CD14-positive monocyte (primary cell): ENCODE measurements around the gene OR7C1. TPM values are rescaled to one million over a fixed set of nuclear protein-coding genes. Genes with fewer than 3 reads are reported as not detected.

Experiments
- DNase-seq, 3 donors: peaks; one replicate each; pipeline ENCODE4 v3.0.0-alpha.2; 2011 to 2022
- H2AFZ ChIP-seq: 2 replicates; pipeline ENCODE4 v1.6.0; 2012; ENCODE audit warnings: mild to moderate bottlenecking, low read depth, low read length, inconsistent platforms; ENCODE audit not compliant: insufficient read depth, poor library complexity, severe bottlenecking
- H3K27ac ChIP-seq, 2 donors: 1 replicate in 1 of 2; 2 replicates in 1 of 2; pipeline ENCODE4 v1.5.1; 2012 to 2013; ENCODE audit warnings: low read length in 2 of 2, control low read depth in 1 of 2, inconsistent platforms in 1 of 2, low read depth in 1 of 2, mild to moderate bottlenecking in 1 of 2
- H3K27me3 ChIP-seq, 2 donors: one replicate each; pipeline versions ENCODE4 v1.6.0 to v1.6.1; 2011 to 2013; ENCODE audit warnings: low read length in 2 of 2; ENCODE audit not compliant: control insufficient read depth in 2 of 2, insufficient read depth in 2 of 2
- H3K36me3 ChIP-seq, 2 donors: replicated peaks in 1 of 2; 1 replicate in 1 of 2; 2 replicates in 1 of 2; pipeline versions ENCODE4 v1.5.1 to v1.6.1; 2012 to 2013; ENCODE audit warnings: low read length in 2 of 2, control low read depth in 1 of 2, inconsistent platforms in 1 of 2, mild to moderate bottlenecking in 1 of 2; ENCODE audit not compliant: insufficient read depth in 2 of 2, control insufficient read depth in 1 of 2
- H3K4me1 ChIP-seq, 2 donors: 1 replicate in 1 of 2; 2 replicates in 1 of 2; pipeline versions ENCODE4 v1.5.1 to v1.6.1; 2012 to 2013; ENCODE audit warnings: low read length in 2 of 2, control low read depth in 1 of 2, inconsistent platforms in 1 of 2, mild to moderate bottlenecking in 1 of 2, moderate library complexity in 1 of 2; ENCODE audit not compliant: insufficient read depth in 2 of 2, control insufficient read depth in 1 of 2
- H3K4me2 ChIP-seq: replicated peaks from 2 replicates; pipeline ENCODE3; 2012; ENCODE audit warnings: low read length, moderate library complexity, mild to moderate bottlenecking; ENCODE audit not compliant: poor library complexity, severe bottlenecking; ENCODE audit errors: extremely low read depth
- H3K4me3 ChIP-seq, 3 experiments: fragments of 200-600 bp in 1 of 3; sonication (generic) in 1 of 3; replicated peaks in 1 of 3; 1 replicate in 2 of 3; 2 replicates in 1 of 3; pipeline ENCODE4 v1.5.1; 2011 to 2013; ENCODE audit warnings: low read length in 3 of 3, mild to moderate bottlenecking in 3 of 3, control low read depth in 2 of 3, low read depth in 2 of 3, inconsistent platforms in 1 of 3, moderate library complexity in 1 of 3
- H3K79me2 ChIP-seq: 2 replicates; pipeline ENCODE4 v1.6.0; 2012; ENCODE audit warnings: mild to moderate bottlenecking, control low read depth, inconsistent platforms, low read length, moderate library complexity; ENCODE audit not compliant: insufficient read depth
- H3K9ac ChIP-seq: 2 replicates; pipeline ENCODE4 v1.6.0; 2017; ENCODE audit warnings: low read length, mild to moderate bottlenecking; ENCODE audit not compliant: insufficient read depth, poor library complexity, severe bottlenecking
- H3K9me3 ChIP-seq, 2 donors: replicated peaks in 1 of 2; 1 replicate in 1 of 2; 2 replicates in 1 of 2; pipeline versions ENCODE4 v1.5.1 to v1.6.1; 2012 to 2013; ENCODE audit warnings: low read length in 2 of 2, control low read depth in 1 of 2; ENCODE audit not compliant: control insufficient read depth in 1 of 2, insufficient read depth in 1 of 2
- H4K20me1 ChIP-seq: 2 replicates; pipeline ENCODE4 v1.6.0; 2012; ENCODE audit warnings: mild to moderate bottlenecking, low read length, control low read depth, moderate library complexity; ENCODE audit not compliant: insufficient read depth
- H3K27ac Mint-ChIP-seq, 7 donors: one replicate each; pipeline ENCODE4 v1.8.0; 2020; ENCODE audit warnings: mild to moderate bottlenecking in 7 of 7, mixed read lengths in 7 of 7, moderate library complexity in 6 of 7, inconsistent platforms in 2 of 7
- H3K27me3 Mint-ChIP-seq, 3 donors: one replicate each; pipeline ENCODE4 v1.8.0; 2021 to 2022; ENCODE audit warnings: low read depth in 3 of 3, mild to moderate bottlenecking in 3 of 3, mixed read lengths in 3 of 3, moderate library complexity in 3 of 3, inconsistent platforms in 1 of 3
- H3K36me3 Mint-ChIP-seq, 2 donors: one replicate each; pipeline ENCODE4 v1.8.0; 2020; ENCODE audit warnings: mixed read lengths in 2 of 2, inconsistent platforms in 1 of 2, mild to moderate bottlenecking in 1 of 2
- H3K4me1 Mint-ChIP-seq: one replicate; pipeline ENCODE4 v1.8.0; 2020; ENCODE audit warnings: mild to moderate bottlenecking, mixed read lengths
- H3K4me3 Mint-ChIP-seq, 2 donors: one replicate each; pipeline ENCODE4 v1.8.0; 2020; ENCODE audit warnings: mild to moderate bottlenecking in 2 of 2, mixed read lengths in 2 of 2, moderate library complexity in 1 of 2
- H3K9me3 Mint-ChIP-seq, 7 donors: one replicate each; pipeline ENCODE4 v1.8.0; 2020 to 2022; ENCODE audit warnings: mixed read lengths in 7 of 7, mild to moderate bottlenecking in 6 of 7, moderate library complexity in 6 of 7, inconsistent platforms in 2 of 7
- WGBS: methylation state at CpG from one replicate; pipeline ENCODE4 v1.1.5; 2013; ENCODE audit warnings: missing lambda C conversion rate; ENCODE audit not compliant: insufficient coverage; 5-methylcytosine and 5-hydroxymethylcytosine counted together
- intact Hi-C, 2 donors: fragments of 100-400 bp; cut with micrococcal nuclease; formaldehyde crosslinking; loops; one replicate each; pipeline versions ENCODE4 v1.15.0 to v1.15.1; 2023
- polyA plus RNA-seq, 3 donors: library from polyadenylated mRNA; depleted of rRNA in 1 of 3; unstranded in 2 of 3; stranded (reverse) in 1 of 3; fragments of 300-500 nt in 2 of 3; fragments of >200 nt in 1 of 3; fragmentation: Illumina TruSeq in 2 of 3; gene quantifications; 1 replicate in 2 of 3; 2 replicates in 1 of 3; pipeline ENCODE4 v1.2.3, GENCODE V29; 2012 to 2021
- TF ChIP-seq, protein P1 (sequence below): fragments of 200-600 bp; IDR thresholded peaks from one replicate; pipeline ENCODE4 v1.8.0; 2022; ENCODE audit warnings: antibody characterized with exemption, mild to moderate bottlenecking

Gene OR7C1
- polyA plus RNA-seq, 3 donors, result 0.02 to 0.15 TPM; not detected in 1

DNA sequence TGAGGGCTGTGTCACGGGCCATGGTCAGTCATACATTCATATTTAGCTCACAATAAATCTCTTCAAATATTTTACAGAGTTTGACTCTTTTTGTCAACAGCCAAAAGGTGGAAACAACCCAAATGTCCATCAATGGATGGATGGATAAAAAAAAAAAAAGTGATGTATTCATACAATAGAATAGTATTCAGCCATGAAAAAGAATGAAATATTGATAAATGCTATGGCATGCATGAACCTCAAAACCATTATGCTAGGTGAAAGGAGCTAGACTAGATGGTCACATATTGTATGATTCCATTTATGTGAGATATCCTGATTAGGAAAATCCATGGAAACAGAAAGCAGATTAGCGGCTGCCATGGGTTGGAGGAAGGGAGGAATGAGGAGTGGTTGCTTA, 72.9 kb downstream of the OR7C1 start:
- WGBS, result 100% methylated on average over 1 of the region's 2 CpGs
- Histone ChIP-seq H4K20me1 (peaks cover 99% of the 10 kb centered on the region), H3K9ac (no peak overlapping the region), H3K79me2 (no peaks in the 10 kb centered on the region), H3K27me3 (no peaks in the 10 kb centered on the region), H3K9me3 (no peaks in the 10 kb centered on the region), H3K36me3 (peaks cover 76 to 97% of the 10 kb centered on the region in 2 donors), H3K4me2 (no peak overlapping the region), H3K27ac (no peak overlapping the region), H3K4me3 (no peak overlapping the region), H2AFZ (no peak overlapping the region), H3K4me1 (peaks cover 3 to 12% of the 10 kb centered on the region in 2 donors)
- peaks cover 12% of the 10 kb centered on the region for H3K4me1 Mint-ChIP-seq
- H3K27me3 Mint-ChIP-seq, result peaks cover 0 to 3% (median 2%) of the 10 kb centered on the region in 3 donors
- intact Hi-C loops, result no loop called here
- peaks cover 75 to 93% of the 10 kb centered on the region in 2 donors for H3K36me3 Mint-ChIP-seq
- H3K4me3 Mint-ChIP-seq, result no peak overlapping the region
- DNase-seq, result no peak
- H3K27ac Mint-ChIP-seq, result peak overlapping the region in 2 of 7 donors; percentile 12 to 24
- H3K9me3 Mint-ChIP-seq, result peaks cover 0 to 8% (median 5%) of the 10 kb centered on the region in 7 donors
- TF ChIP-seq, protein P1, sequence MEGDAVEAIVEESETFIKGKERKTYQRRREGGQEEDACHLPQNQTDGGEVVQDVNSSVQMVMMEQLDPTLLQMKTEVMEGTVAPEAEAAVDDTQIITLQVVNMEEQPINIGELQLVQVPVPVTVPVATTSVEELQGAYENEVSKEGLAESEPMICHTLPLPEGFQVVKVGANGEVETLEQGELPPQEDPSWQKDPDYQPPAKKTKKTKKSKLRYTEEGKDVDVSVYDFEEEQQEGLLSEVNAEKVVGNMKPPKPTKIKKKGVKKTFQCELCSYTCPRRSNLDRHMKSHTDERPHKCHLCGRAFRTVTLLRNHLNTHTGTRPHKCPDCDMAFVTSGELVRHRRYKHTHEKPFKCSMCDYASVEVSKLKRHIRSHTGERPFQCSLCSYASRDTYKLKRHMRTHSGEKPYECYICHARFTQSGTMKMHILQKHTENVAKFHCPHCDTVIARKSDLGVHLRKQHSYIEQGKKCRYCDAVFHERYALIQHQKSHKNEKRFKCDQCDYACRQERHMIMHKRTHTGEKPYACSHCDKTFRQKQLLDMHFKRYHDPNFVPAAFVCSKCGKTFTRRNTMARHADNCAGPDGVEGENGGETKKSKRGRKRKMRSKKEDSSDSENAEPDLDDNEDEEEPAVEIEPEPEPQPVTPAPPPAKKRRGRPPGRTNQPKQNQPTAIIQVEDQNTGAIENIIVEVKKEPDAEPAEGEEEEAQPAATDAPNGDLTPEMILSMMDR, result no peak

GRCh38 chr19:14761607-14762006, 73.4 kb downstream of the OR7C1 start:
- H3K79me2 ChIP-seq, result no peaks in the 10 kb centered on the region
- DNase-seq, result no peak
- H3K9me3 Mint-ChIP-seq, result peaks cover 0 to 8% (median 5%) of the 10 kb centered on the region in 7 donors
- H3K27me3 Mint-ChIP-seq, result peaks cover 0 to 3% (median 2%) of the 10 kb centered on the region in 3 donors
- H2AFZ ChIP-seq, result no peak overlapping the region
- no peak overlapping the region for H3K4me3 ChIP-seq
- H3K36me3 Mint-ChIP-seq, result peaks cover 74 to 93% of the 10 kb centered on the region in 2 donors
- H3K4me1 Mint-ChIP-seq, result peaks cover 10% of the 10 kb centered on the region
- H3K4me3 Mint-ChIP-seq, result no peak overlapping the region
- H3K4me1 ChIP-seq, result peaks cover 3 to 12% of the 10 kb centered on the region in 2 donors
- no CpG with 5 or more reads among the region's 5 CpGs for WGBS
- TF ChIP-seq, protein P1, result no peak
- peaks cover 76 to 97% of the 10 kb centered on the region in 2 donors for H3K36me3 ChIP-seq
- peak overlapping the region in 2 of 7 donors; percentile 12 to 24 for H3K27ac Mint-ChIP-seq
- peaks cover 99% of the 10 kb centered on the region for H4K20me1 ChIP-seq
- no peak overlapping the region for H3K9ac ChIP-seq
- H3K27ac ChIP-seq, result no peak overlapping the region
- H3K4me2 ChIP-seq, result no peak overlapping the region
- no peaks in the 10 kb centered on the region for H3K9me3 ChIP-seq
- intact Hi-C loops, result no loop called here
- no peaks in the 10 kb centered on the region for H3K27me3 ChIP-seq
